DMS153 treated with DMSO at 0.1 percent for 48 hours (cell line): ENCODE measurements around the gene SMAD7.
"Not testable (repeated sequence)": the region's sequence is repeated elsewhere in the genome, so short reads cannot be mapped to it uniquely, and the experiment has no call there.

ENCODE experiments used
- DNase-seq: peaks from one replicate; lab custom pipeline; 2025; ENCODE audit not compliant: unreplicated experiment; lab: John Stamatoyannopoulos, UW

SMAD7 gene

DNA sequence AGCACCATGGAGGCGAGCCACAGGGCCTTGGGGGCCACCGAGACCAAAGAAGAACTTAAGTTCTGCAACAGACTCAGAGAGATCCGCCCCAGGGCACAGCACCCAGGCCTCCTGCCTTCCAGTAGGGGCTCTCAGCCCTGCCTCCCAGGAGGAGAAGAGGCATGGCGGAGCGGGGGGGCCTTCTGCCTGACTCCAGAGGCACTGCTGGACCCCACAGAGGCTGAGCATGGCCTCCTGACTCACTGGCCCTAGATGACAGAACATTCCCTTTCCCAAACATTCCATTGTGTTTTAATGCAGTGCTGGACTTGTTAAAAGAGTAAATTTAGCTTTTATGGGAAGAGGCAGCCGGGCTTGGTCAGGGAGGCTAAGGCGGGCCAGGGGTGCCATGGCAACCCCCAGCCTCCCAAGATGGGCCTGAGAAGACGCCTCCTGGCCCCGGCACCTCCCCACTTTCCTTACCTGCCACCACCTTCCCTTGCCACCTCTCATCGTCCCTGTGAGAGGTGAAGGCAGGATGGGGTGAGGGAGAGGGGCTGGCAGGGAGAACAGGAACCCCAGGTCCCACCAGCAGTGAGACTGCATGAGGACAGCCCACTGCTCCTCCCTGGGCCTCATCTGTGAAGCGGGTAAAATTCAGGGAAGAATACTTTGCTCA is 65.4 kb downstream of the SMAD7 start:
- DNase-seq, result no peak

DNA sequence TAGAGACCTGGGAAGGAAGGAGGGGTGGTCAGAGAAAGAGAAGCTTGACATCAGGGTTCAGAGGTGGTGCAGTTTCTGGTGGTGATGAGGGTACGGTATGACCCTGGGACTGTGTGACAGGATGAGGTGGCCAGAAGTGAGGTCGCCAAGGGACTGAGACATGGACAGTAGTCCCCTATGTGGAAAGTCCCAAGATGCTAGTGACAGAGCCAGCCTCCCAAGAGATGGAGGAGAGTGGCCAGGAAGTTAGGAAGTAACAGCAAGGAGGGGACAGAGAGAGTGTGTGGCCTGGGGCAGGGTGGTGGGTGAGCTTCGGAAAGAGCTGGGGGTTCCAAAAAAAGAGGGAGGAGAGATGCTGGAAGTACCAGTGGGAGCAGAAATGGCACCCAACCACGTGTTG is 66.0 kb downstream of the SMAD7 start:
- no peak for DNase-seq

DNA sequence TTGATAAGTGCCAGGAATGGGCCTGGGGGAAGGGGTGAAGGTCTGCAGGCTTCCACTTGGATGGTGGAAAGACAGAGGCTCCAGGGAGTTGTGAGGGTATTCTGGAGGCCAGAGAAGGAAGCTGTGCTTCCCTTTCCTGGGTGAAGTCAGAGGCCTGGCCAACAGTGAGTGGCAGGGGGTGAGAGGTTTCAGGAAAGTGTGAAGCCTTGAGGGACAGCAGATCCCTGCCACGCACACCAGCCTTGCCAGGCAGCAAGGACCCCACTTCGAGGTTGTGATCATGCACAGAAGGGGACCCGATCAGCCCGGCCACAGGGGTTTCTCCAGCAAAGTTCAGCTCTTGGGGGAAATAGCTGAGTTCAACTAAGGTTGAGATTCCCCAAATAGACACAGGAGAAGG is 66.5 kb downstream of the SMAD7 start:
- no peak for DNase-seq

DNA sequence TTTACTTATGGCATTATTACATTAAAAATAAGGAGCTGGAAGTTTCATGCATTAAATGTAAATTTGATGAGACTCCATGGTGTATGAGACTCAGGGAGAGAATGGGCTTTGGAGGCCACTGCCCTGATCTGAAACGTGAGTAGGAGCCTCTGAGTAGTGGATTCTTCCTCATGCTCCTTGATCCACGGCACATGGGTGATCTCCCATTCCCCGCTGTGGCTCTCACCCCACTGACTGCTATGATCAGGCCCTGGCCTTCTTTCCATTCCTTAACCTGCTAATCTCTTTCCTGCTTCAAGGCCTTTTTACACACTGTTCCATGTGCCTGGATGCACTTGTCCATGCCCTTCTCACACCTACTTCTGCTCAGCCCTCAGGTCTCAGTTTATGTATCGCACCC is 68.4 kb downstream of the SMAD7 start:
- no peak for DNase-seq

DNA sequence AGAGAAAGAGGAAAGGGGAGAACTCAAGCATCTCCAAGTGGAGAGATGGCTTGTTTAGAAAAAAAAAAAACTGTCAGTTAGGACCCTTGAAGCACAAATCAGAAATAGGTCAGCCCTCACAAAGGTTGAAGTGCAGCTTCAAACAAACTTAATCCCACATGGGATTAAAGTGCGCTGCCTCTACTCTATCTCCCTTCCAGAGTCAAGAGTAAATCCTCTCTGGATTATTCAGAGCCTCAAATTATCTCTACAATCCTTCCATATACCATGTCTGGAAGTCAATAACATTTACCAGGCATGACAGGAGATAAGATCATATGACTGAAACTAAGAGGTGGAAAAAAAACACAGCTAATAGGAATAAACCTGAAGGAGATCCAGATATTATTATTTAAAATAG is 69.8 kb downstream of the SMAD7 start:
- no peak for DNase-seq

DNA sequence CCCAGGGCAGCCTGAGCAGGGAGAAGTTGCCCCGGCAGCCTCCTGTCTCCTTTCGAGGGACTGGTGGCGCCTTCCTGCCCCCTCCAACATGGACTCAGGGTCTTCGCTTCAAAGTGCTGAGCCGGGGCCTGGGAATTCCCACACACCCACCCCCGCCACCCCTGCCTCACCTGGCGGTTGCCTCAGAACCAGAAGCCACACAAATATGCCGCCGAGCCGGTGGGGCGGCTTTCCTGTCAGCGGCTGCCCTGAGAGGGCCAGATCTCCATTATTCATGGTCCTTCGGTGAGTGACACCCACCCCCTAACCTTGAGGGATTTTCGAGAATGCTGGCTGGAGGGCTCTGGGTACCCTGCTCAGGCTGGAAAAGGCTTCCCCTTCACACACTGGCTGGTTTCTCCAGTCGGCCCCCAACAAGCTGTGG is 71.7 kb downstream of the SMAD7 start:
- DNase-seq, result no peak

DNA sequence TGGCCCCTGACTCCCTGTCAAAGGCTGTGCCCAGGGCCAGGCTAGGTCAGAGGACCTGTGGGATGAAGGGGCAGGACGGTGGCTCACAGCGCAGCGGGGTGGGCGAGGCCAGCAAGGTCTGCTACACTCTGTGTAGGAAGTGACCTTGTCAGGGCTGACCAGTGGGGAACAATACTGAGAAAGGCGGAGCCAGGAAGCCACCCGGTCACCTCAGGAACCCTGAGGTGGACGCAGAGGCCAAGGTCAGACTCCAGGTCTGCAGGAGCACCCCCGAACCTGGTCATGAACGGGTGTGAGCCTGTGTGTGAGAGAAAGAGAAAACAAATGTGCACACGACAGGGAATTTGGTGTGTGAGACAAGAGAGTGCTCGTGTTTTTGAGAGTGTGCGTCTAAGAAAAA is 72.3 kb downstream of the SMAD7 start:
- no peak for DNase-seq

DNA sequence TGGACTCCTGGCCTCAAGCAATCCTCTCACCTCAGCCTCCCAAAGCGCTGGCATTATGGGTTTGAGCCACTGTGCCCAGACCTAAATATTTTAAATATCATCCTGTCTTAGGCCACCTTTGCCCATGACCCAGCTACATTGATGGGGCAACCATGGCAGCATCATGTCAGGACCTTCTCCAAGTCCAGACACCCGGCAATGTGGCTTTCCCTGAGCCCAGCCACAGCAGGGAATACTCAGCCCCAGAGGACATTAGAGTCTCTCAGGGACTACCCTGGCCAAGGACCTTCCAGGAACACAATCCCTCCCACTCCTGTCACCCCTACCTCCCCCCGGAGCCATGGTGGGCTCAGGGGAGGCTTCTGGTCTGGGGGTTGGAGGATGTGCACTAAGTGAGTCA is 72.8 kb downstream of the SMAD7 start:
- no peak for DNase-seq

DNA sequence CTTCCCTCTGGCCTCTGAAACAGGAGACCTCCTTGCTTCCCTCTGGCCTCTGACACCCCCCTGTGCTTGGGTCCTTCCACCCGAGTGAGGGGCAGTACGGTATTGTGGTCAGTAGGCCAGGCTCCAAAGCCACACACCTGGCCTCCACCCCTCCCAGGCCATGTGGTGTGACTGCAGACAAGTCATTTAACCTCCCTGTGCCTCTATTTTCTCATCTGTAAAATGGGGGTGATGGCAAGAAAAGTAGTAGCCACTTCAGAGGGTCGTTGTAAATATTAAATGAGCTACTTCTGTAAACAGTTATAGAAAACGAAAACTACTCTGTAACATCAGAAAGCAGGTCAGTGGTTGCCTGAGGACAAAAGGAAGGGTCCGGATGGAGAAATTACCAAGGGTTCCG is 74.2 kb downstream of the SMAD7 start:
- no peak for DNase-seq

DNA sequence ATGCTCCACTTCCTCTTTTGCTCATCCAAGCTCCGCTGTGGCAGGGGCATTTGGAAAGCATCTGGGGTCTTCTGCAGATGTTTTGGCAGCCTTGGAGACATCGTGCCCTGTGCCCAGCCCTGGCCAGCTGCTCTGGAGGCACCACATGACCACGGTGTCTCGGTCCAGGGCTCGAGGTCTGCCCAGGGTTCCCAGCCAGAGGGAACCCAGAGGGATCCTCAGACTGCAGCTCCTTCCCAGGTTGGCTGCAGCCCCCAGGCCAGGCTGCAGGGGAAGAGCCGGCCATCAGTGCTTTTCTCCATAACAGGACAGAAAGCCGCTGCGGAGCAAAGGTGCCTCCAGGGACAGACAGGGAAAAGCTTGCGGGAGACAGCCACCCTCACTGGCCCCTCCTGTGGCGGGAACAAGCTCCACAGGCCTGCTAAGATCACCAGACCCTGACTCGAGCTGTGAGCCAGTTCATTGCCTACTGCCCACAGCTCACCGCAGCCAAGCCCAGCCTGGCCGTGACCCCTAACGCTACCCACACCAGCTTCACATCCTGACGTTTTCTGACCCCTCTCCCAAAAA is 74.7 kb downstream of the SMAD7 start:
- no peak for DNase-seq

DNA sequence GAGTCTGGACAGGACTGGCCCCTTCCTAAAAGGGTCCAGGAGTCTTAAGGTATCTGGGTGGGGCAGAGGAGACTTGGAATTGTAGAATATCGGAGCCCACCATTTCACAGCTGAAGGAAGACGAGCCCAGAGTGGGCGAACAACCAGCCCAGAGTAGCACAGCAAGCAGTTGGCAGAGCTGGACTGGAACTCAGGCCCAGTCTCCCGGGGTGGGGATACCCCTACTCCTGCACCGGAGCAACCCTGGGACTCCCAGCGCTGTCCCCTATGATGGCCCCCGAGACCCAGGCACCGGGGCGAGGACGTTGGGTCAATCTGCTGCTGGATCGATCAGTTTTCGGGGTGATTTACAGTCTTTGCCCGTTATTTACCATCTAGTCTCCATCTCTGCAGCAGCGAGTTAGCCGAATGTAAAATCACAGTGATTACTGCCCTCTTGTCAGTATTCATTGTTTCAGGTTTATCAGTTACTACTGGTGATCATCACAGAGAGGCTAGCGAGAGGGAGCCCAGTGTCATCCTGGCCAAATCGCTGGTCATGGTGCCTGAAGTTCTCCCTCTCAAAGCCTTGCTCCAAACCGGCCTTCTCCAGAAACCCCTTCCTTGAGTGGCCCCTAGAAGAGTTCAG is 75.3 kb downstream of the SMAD7 start:
- DNase-seq, result no peak

DNA sequence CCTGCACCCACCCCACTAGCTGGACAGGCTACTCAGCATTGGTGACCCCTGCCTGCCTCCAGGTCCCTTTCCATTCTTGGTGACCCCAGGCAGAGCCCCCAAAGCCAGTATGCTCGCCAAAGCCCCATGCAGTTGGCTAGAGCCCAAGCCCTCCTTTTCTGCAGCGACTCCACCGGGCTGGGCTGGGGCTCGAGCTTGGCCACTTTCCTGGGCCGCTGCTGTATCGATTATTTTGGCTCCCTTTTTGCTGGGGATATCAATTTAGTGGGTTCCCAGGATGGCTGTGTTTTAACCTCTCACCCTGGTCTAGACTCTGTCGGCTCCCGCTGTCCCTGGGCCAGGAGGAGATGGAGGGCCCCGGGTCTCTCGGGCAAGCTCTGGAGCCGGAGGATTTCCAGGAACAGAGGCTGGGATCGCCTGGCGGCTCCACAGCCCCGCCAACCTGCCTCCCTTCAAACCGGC is 76.0 kb downstream of the SMAD7 start:
- DNase-seq, result no peak

DNA sequence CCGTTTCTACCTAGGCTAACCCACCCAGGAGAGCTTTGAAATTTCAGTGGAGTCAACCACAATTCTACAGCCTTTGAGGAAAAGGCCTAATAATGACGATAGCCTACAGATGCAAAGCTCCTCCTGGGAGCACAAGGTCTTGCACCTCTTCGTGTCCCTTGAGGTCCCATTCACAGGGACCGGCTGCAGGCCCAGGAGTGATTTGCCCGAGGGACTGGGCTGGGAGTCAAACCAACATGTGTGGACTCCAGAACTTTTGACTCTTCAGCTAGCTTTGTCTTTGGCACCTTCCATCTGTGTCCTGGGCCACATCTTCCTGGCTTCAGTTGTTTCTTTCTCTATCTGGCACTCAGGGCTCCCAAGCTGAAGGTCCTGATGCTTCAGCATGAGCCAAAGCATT is 76.5 kb downstream of the SMAD7 start:
- DNase-seq, result no peak

DNA sequence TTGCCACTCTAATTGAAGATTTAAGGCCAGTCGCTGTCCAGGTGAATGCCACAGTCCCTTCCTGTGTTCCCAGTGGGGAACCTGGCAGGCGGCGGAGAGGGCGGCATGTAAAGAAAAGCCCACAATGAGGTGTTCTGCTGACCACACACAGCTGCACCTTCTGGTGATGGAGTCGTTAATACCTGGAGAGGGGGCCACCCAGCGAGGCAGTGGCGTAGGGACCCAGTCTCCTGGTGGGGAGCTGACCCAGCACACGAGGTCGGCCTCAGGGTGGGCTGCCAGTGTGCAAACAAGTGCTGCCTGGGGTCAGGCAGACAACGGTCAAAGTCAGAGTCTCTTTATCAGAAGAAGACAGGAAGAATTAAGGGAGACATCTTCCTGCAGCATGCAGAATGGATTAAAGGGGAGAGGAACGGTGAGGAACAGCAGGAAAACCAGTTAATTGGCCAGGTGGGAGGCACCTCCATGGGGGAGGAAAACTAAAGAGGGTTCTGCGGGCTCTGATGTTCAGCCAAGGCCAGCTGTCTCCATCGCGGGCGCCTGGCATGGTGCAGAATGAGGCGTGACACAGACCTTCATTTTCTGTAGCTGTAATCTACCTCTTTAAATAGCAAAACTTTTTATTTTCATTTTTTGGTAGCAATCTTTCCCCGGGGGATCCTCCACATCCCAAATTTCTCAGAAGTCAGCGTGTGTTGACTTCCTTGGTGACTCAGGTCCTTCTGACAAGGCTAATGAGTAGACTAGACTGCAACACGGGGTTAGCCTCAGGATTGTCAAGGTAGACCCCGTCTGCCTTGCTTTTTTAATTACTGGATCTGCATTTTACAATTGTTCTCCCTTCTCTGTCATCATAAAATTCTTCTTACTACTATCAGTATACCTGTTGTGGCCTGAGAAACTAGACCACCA is 78.3 kb downstream of the SMAD7 start:
- DNase-seq, result no peak

DNA sequence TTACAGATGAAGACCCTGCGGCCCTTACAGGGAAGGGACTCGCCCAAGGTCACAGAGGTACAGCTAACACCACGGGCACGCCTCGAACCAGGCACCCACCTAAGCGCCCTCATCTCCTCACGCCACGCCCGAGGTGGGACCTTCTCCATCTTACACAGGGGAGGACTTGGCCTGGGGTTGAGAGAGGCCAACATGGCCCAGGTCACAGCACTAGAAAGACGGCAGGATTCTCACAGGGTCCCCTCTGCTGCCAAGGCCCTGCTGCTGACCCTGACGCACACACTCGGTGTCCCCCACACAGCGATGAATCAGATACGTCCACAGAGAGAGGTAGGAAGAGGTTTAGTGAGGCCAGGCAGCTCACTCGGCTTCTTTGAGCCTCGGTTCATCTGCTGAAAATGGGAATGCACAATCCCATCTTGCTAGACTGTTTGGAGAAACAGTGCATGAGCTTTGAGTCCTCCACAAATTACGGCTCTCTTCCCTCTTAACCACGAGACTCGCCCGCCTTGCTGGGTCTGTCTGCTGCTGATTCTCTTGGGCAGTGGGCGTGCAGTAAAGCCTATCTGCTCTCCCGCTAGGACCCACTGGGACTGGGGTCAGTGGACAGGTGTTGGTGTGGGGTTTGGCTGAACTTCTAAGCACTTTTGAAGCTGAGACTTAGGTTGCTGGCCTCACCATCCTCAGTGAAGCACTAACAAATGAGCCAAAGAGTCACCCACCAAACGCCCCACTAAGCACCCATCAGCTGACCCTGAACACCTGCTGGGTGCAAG is 79.2 kb downstream of the SMAD7 start:
- no peak for DNase-seq

DNA sequence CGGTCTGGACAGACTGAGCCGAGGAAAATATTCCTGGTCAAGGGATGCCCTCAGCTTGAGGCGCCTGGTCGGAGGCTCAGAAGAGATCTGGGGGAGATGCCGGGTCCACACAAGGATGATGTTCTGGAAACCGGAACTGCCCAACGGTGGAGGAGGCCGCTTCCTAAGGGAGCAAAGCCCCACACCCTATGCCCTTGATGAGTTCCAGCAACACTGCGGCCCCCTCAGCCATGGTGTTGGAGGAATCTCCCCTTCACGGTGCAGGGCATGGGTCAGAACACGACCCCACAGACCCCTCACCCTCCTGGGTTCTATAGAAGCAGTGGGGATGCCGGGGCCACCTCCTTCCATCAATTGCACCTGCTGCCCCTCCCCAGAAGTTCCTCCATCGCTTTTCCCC is 79.8 kb downstream of the SMAD7 start:
- not testable (repeated sequence) for DNase-seq
